SJSA1 (cell line): ENCODE results near the gene APRT. TPM values are rescaled to one million over a fixed set of nuclear protein-coding genes. Genes with fewer than 3 reads are reported as not detected.

ENCODE experiments used
- DNase-seq, 2 experiments: peaks; one replicate each; pipeline ENCODE4 v3.0.0-alpha.2; 2015 to 2020; ENCODE audit warnings: low spot score in 2 of 2, low read depth in 1 of 2
- H3K27ac ChIP-seq: fragments of 250-450 bp; sonication (Bioruptor Pico); 2 replicates; pipeline ENCODE4 v1.5.1; 2020; ENCODE audit warnings: mild to moderate bottlenecking, moderate library complexity
- H3K27me3 ChIP-seq: fragments of 250-450 bp; sonication (Bioruptor Pico); replicated peaks from 2 replicates; pipeline ENCODE4 v1.5.1; 2020; ENCODE audit warnings: mild to moderate bottlenecking, moderate library complexity
- H3K36me3 ChIP-seq: fragments of 250-450 bp; sonication (Bioruptor Pico); 2 replicates; pipeline ENCODE4 v1.5.1; 2020; ENCODE audit warnings: mild to moderate bottlenecking
- H3K4me1 ChIP-seq: fragments of 250-450 bp; sonication (Bioruptor Pico); replicated peaks from 2 replicates; pipeline ENCODE4 v1.6.1; 2021; ENCODE audit warnings: mild to moderate bottlenecking
- H3K4me3 ChIP-seq: fragments of 250-450 bp; sonication (Bioruptor Pico); 2 replicates; pipeline ENCODE4 v1.5.1; 2020; ENCODE audit warnings: mild to moderate bottlenecking
- H3K9me3 ChIP-seq: fragments of 250-450 bp; sonication (Bioruptor Pico); replicated peaks from 2 replicates; pipeline ENCODE4 v1.5.1; 2020; ENCODE audit warnings: mild to moderate bottlenecking
- total RNA-seq: library from RNA; depleted of rRNA; stranded (reverse); fragments of >200 nt; shearing (Covaris generic); gene quantifications from 2 replicates; pipeline ENCODE4 v1.2.3, GENCODE V29; 2014; rRNA removed

The APRT gene, protein sequence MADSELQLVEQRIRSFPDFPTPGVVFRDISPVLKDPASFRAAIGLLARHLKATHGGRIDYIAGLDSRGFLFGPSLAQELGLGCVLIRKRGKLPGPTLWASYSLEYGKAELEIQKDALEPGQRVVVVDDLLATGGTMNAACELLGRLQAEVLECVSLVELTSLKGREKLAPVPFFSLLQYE
- 90.6 and 138 TPM in 2 replicates for total RNA-seq

DNA sequence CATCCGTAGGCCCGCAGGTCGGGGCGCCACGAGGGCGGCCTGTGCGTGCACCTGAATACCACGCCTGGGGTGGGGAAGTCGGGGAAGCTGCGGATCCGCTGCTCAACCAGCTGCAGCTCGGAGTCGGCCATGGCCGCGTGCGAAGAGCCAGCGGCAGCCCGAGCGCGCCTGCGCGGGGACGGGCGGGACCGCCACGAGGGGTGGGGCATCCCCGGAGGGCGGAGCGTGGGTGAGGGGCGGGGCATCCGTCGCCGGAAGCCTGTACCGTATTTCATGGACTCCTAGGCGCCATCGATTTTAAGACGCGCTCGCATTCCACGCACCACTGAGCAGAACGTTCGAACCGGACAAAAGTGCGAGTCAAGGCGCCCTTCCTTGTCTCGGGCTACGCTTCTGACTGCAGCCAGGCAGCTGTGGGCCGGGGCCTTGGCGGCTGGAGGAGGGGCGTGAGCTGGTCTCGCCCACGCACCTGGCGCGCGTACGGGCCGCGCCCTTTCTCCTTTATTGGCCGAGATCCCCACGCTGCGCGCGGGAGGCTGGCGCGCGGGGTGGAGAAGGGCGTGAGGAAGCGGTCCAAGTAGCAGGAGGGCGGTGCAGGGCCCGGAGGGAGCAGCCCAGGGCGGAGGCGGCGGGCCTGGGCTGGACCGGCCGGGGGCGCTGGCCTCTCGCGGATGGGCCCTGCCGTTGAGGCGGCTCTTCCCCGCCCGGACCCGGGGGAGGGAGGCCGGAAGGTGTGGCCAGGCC is at the start of gene APRT:
APRT (minus strand) TSS at position 160 of the 744 bp plus-strand sequence; CDS start at position 131, 29 bp downstream.
- peaks cover 40% of the 10 kb centered on the region for H3K36me3 ChIP-seq
- DNase-seq = peak; percentile 86 to 96
- no peaks in the 10 kb centered on the region for H3K27me3 ChIP-seq
- peak within 1 kb of the TSS; percentile 53 for H3K4me3 ChIP-seq
- peaks cover 39% of the 10 kb centered on the region for H3K4me1 ChIP-seq
- H3K9me3 ChIP-seq = no peaks in the 10 kb centered on the region
- peak within 1 kb of the TSS; percentile 68 for H3K27ac ChIP-seq

DNA sequence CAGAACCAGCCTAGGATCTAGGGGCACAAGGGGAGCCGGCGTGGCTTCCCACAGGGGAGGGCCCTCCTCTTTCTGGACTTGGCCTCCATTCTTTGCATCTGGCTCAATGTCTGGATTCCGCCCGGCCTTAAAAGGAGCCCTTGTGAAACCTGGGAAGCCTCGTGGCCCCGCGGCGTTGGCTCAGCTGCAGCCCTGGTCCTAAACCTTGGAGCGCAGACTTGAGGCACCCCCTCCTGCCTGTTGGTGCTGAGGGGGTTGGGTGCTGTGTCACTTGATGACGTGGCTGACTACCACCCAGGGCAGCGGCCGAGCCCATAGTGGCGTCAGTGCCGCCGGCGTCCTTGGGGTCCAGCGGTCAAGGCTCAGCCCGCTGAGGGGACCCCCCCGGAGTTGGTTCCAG is 49.6 kb upstream of the APRT start:
- no peak overlapping the region for H3K4me3 ChIP-seq
- H3K9me3 ChIP-seq = no peaks in the 10 kb centered on the region
- no peak overlapping the region for H3K27ac ChIP-seq
- no peak for DNase-seq
- no peaks in the 10 kb centered on the region for H3K27me3 ChIP-seq
- peaks cover 31% of the 10 kb centered on the region for H3K36me3 ChIP-seq
- H3K4me1 ChIP-seq = peaks cover 7% of the 10 kb centered on the region

DNA sequence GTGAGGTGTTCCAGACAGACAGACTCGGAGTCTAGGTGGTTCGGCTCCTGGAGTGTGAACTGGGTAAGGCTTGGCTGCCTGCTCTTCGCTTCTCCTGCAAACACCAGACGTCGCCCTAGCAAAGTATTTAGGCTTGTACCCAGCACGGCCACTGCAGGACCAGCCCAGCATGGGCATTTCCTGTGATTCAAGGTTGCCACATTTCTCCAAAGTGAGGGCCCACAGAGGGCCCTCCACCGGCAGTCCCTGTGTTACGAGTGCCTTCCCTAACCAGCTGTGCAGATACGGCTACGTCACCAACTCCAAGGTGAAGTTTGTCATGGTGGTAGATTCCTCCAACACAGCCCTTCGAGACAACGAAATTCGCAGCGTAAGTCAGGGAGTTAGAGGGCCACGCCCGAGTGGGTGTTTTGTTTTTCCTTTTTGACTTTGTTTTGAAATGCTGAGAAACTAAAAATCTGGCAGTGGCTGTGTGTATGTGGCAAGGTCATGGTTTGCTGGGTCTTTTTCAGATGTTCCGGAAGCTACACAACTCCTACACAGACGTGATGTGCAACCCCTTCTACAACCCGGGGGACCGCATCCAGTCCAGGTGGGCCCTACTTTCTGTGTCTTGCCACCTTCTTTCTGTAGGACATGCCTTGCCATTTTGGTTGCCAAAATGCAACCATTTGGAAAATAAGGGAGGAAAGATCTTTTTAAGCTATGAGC is 47.8 kb upstream of the APRT start:
- peaks cover 32% of the 10 kb centered on the region for H3K36me3 ChIP-seq
- no peak overlapping the region for H3K4me3 ChIP-seq
- no peaks in the 10 kb centered on the region for H3K9me3 ChIP-seq
- peaks cover 13% of the 10 kb centered on the region for H3K4me1 ChIP-seq
- no peaks in the 10 kb centered on the region for H3K27me3 ChIP-seq
- no peak overlapping the region for H3K27ac ChIP-seq
- DNase-seq = no peak

DNA sequence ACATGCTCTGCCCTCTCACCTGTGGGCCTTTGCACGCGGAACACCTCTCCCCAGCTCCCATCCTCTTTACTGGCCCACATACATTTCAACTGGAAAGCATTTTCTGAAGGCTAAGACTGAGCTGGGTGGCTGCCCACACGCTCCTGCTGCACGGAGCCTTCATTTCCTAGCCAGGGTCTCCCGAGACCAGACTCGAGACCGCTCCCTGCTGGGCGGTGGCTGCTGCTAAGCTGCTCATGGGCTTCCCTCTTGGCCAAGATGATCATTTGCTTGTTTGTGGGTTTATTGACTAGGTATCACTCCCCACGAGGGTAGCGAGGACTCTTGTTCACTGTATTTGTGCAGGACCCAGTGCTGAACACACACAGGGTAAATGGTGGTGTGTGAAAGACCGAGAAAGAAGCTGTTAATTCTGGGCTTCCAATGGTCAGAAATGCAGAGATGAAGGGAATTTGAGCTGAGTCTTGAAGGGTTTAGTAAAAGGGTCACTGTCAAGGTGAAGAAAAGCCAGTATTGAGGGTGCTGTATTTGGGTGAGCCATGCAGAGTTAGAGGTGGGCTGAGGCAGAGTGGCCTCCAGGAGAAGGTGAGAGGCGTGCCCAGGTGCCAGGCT is 46.1 kb upstream of the APRT start:
- Histone ChIP-seq H3K4me1 (peaks cover 26% of the 10 kb centered on the region), H3K4me3 (peak overlapping the region; percentile 80), H3K36me3 (peaks cover 35% of the 10 kb centered on the region), H3K27ac (no peak overlapping the region), H3K9me3 (no peaks in the 10 kb centered on the region), H3K27me3 (no peaks in the 10 kb centered on the region)
- DNase-seq = peak in 1 of 2 experiments; percentile 82

DNA sequence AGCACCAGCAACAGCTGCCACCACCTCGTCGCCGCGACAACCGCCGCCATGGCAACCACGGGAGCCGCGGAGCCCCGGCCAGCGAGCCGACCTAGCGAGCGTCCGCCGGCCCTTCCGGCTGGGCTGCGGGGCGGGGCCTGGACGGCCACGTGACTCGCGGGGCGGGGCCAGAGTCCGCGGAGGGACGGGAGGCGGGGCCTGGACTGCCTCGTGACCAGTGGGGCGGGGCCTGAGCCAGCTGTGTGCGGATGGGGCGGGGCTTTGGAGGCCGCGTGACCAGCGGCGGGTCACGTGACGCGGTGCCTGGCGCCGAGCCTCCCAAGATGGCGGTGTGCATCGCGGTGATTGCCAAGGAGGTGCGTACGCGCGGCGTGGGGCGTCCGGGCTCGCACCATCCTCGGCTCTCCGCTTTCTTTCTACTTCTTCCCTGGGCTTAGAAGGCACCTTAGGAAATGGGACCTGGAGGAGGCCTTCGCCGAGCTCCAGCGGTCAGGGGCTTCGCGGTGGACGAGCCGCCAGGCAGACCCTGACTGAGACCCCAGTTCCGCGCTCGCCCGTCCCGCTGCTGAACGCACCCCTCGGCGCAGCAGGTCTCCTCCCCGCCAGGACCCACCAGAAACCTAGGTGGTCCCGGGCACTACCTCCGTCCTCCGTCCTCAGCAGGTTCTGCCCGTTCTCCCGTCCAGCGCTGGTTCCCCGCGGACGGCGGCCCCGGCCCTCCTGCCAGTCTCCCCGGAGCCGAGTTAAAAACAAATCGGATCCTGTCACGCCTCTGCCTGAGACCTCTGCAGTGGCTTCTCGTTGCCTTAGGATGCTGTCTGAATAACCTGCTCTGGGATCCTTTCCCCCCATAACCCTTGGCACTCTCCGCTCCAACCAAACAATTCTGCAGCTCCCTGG is 45.4 kb upstream of the APRT start, which contains the start of the genes GALNS and TRAPPC2L:
GALNS (minus strand) TSS at position 120 of the 900 bp plus-strand sequence; CDS start at position 50, 70 bp downstream.
TRAPPC2L (plus strand) TSS at position 300 of the 900 bp plus-strand sequence; CDS start at position 324, 24 bp downstream.
- peak within 1 kb of the TSS; percentile 40 for H3K27ac ChIP-seq
- H3K36me3 ChIP-seq = peaks cover 35% of the 10 kb centered on the region
- DNase-seq = peak; percentile 93 to 98
- H3K4me3 ChIP-seq = peak within 1 kb of the TSS; percentile 80
- H3K4me1 ChIP-seq = peaks cover 30% of the 10 kb centered on the region
- no peaks in the 10 kb centered on the region for H3K9me3 ChIP-seq
- H3K27me3 ChIP-seq = no peaks in the 10 kb centered on the region

DNA sequence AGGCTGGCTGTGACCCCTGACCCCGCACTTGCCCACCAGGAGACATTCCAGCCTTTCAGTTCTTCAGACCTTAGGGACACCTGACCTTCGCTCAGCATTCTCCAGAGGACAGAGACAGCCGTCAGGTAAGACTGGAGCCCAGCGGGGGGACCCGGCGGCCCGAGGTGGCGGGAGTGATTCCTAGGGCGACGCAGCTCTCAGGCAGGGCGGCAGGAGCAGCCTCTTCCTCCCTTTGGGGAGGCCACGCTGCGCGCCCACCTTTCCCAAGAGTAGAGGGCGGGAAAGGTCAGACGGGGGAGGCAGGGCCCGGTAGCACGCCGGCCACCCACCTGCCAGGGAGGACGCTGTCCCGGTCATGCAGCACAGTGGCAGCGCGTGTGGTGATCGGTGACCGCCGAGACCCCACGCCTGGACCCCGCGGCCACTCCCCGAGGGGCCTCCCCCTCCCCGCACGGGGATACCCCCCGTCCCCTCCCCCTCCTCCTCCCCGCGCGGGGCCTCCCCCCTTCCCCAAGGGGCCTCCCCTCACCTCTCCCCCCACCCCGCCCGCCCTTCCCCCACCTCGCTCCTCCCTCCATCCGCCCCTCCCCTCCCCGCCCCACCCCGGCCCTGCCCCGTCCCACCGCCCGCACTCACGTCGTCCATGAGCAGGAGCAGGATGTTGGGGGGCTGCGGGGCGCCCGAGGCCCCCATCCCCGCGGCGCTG is 44.5 kb upstream of the APRT start:
- Histone ChIP-seq H3K36me3 (peaks cover 39% of the 10 kb centered on the region), H3K4me3 (peak overlapping the region; percentile 80), H3K27ac (no peak overlapping the region), H3K4me1 (peaks cover 30% of the 10 kb centered on the region), H3K27me3 (no peaks in the 10 kb centered on the region), H3K9me3 (no peaks in the 10 kb centered on the region)
- DNase-seq = no peak

DNA sequence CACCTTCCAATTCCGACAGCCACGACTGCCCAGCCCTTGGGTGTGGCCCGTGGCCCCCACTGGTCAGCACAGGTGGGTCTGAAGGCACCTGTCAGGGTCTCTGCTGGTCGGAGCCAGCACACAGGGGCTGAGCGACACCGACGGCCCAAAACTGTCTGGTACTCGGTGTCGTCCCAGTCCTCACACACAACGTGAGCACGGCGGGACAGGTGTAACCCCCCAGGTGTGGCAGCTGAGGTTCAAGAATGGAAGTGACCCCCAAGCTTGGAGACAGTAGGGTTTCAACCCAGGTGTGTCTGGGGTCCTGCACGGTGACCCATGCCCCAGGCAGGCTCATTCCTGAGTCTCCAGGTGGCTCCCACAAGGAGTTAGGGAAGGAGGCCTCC is 44.0 kb upstream of the APRT start:
- Histone ChIP-seq H3K27me3 (no peaks in the 10 kb centered on the region), H3K9me3 (no peaks in the 10 kb centered on the region), H3K4me1 (peaks cover 30% of the 10 kb centered on the region), H3K27ac (no peak overlapping the region), H3K36me3 (peaks cover 37% of the 10 kb centered on the region), H3K4me3 (peak overlapping the region; percentile 80)
- no peak for DNase-seq

DNA sequence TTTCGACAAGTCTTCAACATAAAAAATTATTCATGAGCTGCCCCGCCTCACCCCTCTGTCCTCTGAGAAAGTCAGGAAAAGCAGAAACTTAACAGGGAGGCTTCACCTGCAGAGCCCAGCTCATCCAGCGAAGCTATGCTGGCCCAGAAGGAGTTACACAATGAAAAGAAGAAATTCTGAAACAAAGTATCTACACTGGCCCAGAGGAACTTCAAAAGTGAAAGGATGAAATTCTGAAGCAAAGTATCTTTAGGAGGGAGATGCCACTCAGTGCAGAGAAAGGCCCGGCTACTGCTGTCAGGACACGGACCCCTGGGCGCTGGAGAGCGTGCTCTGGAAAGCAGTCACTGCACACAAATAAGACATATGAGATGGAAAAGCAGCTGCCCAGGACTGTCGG is 43.4 kb upstream of the APRT start:
- H3K9me3 ChIP-seq = no peaks in the 10 kb centered on the region
- no peaks in the 10 kb centered on the region for H3K27me3 ChIP-seq
- DNase-seq = no peak
- H3K4me1 ChIP-seq = peaks cover 30% of the 10 kb centered on the region
- peaks cover 32% of the 10 kb centered on the region for H3K36me3 ChIP-seq
- H3K27ac ChIP-seq = no peak overlapping the region
- no peak overlapping the region for H3K4me3 ChIP-seq

DNA sequence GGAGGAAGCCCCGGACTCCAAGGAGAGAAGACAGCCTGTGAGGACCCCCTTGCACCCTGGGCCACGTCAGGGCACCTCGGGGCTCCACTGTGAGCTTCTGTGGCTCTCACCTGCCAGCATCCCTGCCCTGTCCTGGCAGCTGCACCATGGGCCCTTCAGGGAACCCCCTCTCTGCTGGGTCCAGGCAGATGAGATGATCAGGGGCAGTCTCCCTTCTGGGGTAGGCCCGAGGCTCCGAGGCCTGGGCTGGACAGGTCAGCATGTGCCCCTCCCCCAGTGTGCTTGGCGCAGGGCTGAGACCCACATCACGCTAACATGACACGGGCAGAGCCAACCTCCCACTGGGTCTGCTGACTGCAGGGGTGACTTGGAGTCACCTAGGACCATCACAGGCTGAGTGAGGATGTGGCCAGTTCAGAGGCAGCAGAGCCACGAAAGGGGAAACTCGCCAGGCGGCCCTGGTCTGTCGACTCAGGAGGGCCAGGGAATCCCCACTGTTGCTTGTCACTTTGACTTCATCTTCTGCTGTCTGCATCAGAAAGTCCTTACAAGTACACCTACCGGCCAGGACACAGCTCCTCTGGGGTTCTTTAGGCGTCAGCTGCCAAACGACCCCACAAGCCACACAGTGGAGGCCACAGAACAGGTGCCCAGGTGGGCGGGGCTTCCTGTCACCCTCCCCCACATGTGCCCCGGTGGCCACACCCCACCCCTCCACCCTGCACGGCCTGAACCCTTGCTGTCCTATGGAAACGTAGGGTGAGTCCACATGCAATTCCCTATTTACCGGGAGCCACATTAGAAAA is 42.8 kb upstream of the APRT start:
- H3K27me3 ChIP-seq = no peaks in the 10 kb centered on the region
- H3K27ac ChIP-seq = no peak overlapping the region
- no peaks in the 10 kb centered on the region for H3K9me3 ChIP-seq
- H3K4me3 ChIP-seq = no peak overlapping the region
- no peak for DNase-seq
- peaks cover 30% of the 10 kb centered on the region for H3K4me1 ChIP-seq
- H3K36me3 ChIP-seq = peaks cover 31% of the 10 kb centered on the region

DNA sequence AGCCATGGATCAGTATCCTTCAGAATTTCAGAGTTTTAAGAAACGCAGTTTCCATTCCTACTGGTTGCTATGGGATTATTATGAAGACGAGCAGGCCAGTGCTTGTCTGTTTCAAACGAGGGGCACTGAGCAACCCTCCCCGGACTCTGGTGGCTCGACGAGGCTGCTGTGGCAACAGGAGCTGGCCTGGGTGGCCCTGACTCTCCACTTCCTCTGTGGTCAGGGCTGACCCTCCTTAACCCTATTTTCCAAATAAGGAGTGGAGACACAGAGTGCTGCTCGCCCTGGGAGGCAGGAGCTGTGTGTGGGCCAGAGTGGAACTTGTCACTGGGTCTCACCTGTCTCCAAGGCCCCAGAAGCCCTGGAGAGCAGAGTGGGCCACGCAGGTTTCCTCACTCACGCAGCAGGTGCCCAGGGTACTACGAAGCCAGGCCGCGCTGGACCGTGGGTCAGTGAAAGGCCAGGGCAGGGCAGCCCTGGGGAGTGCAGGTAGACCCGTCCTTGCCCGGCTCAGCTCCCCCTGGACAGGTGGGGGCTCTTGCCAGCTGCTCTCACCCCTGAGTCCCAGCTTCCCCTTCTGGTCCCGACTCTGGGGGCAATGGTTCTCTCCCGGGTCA is 41.7 kb upstream of the APRT start:
- DNase-seq = peak in 1 of 2 experiments; percentile 31
- no peak overlapping the region for H3K27ac ChIP-seq
- H3K36me3 ChIP-seq = peaks cover 20% of the 10 kb centered on the region
- no peaks in the 10 kb centered on the region for H3K9me3 ChIP-seq
- no peaks in the 10 kb centered on the region for H3K27me3 ChIP-seq
- no peak overlapping the region for H3K4me3 ChIP-seq
- H3K4me1 ChIP-seq = peaks cover 30% of the 10 kb centered on the region

DNA sequence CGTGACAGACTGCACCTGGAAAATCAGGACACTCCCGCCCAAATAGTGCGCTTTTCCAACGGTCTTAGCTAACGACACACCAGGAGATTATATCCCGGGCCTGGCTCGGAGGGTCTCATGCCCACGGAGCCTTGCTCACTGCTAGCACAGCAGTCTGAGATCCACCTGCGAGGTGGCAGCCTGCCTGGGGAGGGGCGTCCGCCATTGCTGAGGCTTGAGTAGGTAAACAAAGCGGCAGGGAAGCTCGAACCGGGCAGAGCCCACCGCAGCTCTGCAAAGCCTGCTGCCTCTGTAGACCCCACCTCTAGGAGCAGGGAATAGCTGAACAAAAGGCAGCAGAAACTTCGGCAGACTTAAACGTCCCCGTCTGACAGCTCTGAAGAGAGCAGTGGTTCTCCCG is 39.9 kb upstream of the APRT start:
- Histone ChIP-seq H3K9me3 (no peaks in the 10 kb centered on the region), H3K27ac (no peak overlapping the region), H3K36me3 (peaks cover 18% of the 10 kb centered on the region), H3K4me1 (peaks cover 23% of the 10 kb centered on the region), H3K27me3 (no peaks in the 10 kb centered on the region), H3K4me3 (no peak overlapping the region)
- DNase-seq = no peak
